ENCODE measurements around the gene ZNF524. TPM values are rescaled to one million over a fixed set of nuclear protein-coding genes. Genes with fewer than 3 reads are reported as not detected.

The ZNF524 gene
- total RNA-seq, 1 experiment from 2014 or later = 26.4 TPM

DNA sequence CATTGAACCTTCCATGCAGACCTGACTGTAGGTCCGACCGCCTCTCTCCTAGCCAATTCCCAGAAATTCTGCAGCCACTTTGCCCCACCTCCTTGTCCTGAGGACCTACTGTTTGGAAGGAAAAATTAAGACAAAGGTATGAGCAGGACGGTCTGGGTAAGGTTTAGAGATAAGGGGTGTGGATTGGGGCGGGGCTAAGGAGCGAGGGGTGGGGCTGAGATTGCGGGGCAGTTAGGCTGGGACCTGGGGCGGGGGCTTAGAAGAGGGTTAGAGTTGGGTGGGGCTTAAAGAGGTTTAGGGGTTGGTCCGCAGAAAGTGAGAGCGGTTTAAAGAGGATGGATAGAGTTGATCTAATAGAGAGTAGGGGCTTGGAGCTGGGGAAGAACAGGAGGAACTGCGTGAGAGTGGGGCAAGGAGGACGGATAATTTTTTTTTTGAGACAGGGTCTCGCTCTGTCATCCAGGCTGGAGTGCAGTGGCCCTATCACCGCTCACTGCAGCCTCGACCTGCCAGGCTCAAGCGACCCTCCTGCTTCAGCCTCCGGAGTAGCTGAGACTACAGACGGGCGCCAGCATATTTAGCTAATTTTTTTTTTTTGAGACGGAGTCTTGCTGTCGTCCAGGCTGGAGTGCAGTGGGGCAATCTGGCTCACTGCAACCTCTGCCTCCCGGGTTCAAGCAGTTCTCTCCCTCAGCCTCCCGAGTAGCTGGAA is 3.6 kb downstream of the ZNF524 start:
- no peak overlapping the region for H3K4me3 ChIP-seq (ENCODE audit: low read depth in 2 of 2, low read length in 2 of 2)
- POLR2A ChIA-PET = interaction anchor here (0.5 to 1.0 kb wide), 4 partner anchors 20 to 464 kb away, joined by 3 to 9 read pairs (median 5); partner anchors contain the start of gene ZNF784
- intact Hi-C loops (cut with micrococcal nuclease; ENCODE audit: unreplicated experiment) (no loop called here), in situ Hi-C loops (cut with HindIII; ENCODE audit: low pct_unique_long_range_greater_than_20kb, low sequenced_read_pairs) (no loop called here)
- H3K36me3 ChIP-seq (ENCODE audit: control insufficient read depth, insufficient read depth, low read length) = no peaks in the 10 kb centered on the region
- TF ChIP-seq, protein P1, sequence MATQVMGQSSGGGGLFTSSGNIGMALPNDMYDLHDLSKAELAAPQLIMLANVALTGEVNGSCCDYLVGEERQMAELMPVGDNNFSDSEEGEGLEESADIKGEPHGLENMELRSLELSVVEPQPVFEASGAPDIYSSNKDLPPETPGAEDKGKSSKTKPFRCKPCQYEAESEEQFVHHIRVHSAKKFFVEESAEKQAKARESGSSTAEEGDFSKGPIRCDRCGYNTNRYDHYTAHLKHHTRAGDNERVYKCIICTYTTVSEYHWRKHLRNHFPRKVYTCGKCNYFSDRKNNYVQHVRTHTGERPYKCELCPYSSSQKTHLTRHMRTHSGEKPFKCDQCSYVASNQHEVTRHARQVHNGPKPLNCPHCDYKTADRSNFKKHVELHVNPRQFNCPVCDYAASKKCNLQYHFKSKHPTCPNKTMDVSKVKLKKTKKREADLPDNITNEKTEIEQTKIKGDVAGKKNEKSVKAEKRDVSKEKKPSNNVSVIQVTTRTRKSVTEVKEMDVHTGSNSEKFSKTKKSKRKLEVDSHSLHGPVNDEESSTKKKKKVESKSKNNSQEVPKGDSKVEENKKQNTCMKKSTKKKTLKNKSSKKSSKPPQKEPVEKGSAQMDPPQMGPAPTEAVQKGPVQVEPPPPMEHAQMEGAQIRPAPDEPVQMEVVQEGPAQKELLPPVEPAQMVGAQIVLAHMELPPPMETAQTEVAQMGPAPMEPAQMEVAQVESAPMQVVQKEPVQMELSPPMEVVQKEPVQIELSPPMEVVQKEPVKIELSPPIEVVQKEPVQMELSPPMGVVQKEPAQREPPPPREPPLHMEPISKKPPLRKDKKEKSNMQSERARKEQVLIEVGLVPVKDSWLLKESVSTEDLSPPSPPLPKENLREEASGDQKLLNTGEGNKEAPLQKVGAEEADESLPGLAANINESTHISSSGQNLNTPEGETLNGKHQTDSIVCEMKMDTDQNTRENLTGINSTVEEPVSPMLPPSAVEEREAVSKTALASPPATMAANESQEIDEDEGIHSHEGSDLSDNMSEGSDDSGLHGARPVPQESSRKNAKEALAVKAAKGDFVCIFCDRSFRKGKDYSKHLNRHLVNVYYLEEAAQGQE (IDR thresholded peaks at IDR 0.05; ENCODE audit: insufficient read depth in 1 of 2, low read depth in 2 of 2, low read length in 1 of 2) = no peak
- TF ChIP-seq, protein P2, sequence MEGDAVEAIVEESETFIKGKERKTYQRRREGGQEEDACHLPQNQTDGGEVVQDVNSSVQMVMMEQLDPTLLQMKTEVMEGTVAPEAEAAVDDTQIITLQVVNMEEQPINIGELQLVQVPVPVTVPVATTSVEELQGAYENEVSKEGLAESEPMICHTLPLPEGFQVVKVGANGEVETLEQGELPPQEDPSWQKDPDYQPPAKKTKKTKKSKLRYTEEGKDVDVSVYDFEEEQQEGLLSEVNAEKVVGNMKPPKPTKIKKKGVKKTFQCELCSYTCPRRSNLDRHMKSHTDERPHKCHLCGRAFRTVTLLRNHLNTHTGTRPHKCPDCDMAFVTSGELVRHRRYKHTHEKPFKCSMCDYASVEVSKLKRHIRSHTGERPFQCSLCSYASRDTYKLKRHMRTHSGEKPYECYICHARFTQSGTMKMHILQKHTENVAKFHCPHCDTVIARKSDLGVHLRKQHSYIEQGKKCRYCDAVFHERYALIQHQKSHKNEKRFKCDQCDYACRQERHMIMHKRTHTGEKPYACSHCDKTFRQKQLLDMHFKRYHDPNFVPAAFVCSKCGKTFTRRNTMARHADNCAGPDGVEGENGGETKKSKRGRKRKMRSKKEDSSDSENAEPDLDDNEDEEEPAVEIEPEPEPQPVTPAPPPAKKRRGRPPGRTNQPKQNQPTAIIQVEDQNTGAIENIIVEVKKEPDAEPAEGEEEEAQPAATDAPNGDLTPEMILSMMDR (IDR thresholded peaks at IDR 0.05) = no peak
- TF ChIP-seq SIN3A (IDR thresholded peaks at IDR 0.05; ENCODE audit: borderline replicate concordance, insufficient read depth, low read depth, low read length) = no peak
- TF ChIP-seq POLR2AphosphoS5 (IDR thresholded peaks at IDR 0.05; ENCODE audit: low read depth, low read length) = no peak
- TF ChIP-seq TCF7L2 (IDR thresholded peaks at IDR 0.05; ENCODE audit: low read depth, low read length) = no peak
- H3K9me3 ChIP-seq (ENCODE audit: control insufficient read depth, insufficient read depth, low read depth, low read length) = no peaks in the 10 kb centered on the region
- no TSS peak for BruUV-seq (replicated peaks)
- peak overlapping the region; percentile 51 for H3K27ac ChIP-seq (ENCODE audit: low read length)
- H3K4me1 ChIP-seq (ENCODE audit: control insufficient read depth, insufficient read depth, low read length) = peaks cover 21% of the 10 kb centered on the region
- CTCF ChIA-PET = interaction anchor here (1.2 kb wide), 1 partner anchor 136 kb away, joined by 3 read pairs; no protein-coding TSS in a partner anchor
- ATAC-seq = no peak
- no peak for DNase-seq (ENCODE audit: low read depth, low spot score)
- no peaks in the 10 kb centered on the region for H3K27me3 ChIP-seq (ENCODE audit: control insufficient read depth, insufficient read depth, low read length)

DNA sequence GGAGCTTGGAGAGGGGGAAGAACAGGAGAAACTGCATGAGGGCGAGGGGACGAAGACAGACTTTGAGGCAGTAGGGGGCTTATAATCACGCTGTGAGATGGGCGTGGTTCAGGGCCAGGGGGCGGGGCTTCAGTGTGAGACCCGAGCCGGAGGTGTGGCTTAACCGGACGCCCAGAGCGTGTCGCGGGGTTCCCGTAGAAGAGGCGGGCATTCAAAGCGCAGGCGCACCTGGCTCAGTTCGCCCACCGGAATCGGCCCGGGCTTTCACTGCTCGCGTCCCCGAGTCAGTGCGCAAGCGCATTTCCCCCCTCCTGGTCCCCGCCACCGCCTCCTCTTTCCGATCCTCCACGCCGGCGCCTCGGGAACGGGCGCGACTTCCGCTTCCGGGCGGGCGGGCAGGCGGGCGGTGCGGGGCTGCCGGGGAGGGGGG is 5.1 kb downstream of the ZNF524 start:
- H3K36me3 ChIP-seq (ENCODE audit: control insufficient read depth, insufficient read depth, low read length) = no peaks in the 10 kb centered on the region
- H3K9me3 ChIP-seq (ENCODE audit: control insufficient read depth, insufficient read depth, low read depth, low read length) = no peaks in the 10 kb centered on the region
- TF ChIP-seq, protein P2 (IDR thresholded peaks at IDR 0.05) = no peak
- TF ChIP-seq TCF7L2 (IDR thresholded peaks at IDR 0.05; ENCODE audit: low read depth, low read length) = peak; percentile 25; the same call in 1 of the 2 replicates
- TF ChIP-seq SIN3A (IDR thresholded peaks at IDR 0.05; ENCODE audit: borderline replicate concordance, insufficient read depth, low read depth, low read length) = no peak
- TF ChIP-seq, protein P1 (IDR thresholded peaks at IDR 0.05; ENCODE audit: insufficient read depth in 1 of 2, low read depth in 2 of 2, low read length in 1 of 2) = 0 out of 4 replicates have a peak, but pooled peaks of 1 of the 2 experiments have one; percentile 32
- peak; percentile 86 for TF ChIP-seq POLR2AphosphoS5 (IDR thresholded peaks at IDR 0.05; ENCODE audit: low read depth, low read length)
- peaks cover 21% of the 10 kb centered on the region for H3K4me1 ChIP-seq (ENCODE audit: control insufficient read depth, insufficient read depth, low read length)
- H3K27me3 ChIP-seq (ENCODE audit: control insufficient read depth, insufficient read depth, low read length) = no peaks in the 10 kb centered on the region
- peak overlapping the region; percentile 62 to 74 for H3K4me3 ChIP-seq (ENCODE audit: low read depth in 2 of 2, low read length in 2 of 2)
- intact Hi-C loops (cut with micrococcal nuclease; ENCODE audit: unreplicated experiment) (no loop called here), in situ Hi-C loops (cut with HindIII; ENCODE audit: low pct_unique_long_range_greater_than_20kb, low sequenced_read_pairs) (no loop called here)
- H3K27ac ChIP-seq (ENCODE audit: low read length) = peak overlapping the region; percentile 97
- CTCF ChIA-PET = interaction anchor here (0.6 to 1.6 kb wide), 4 partner anchors 12 to 138 kb away, joined by 3 to 10 read pairs (median 4); no protein-coding TSS in a partner anchor
- peak; percentile 88 for ATAC-seq
- peak; percentile 97 for DNase-seq (ENCODE audit: low read depth, low spot score)
- BruUV-seq (replicated peaks) = no TSS peak
- POLR2A ChIA-PET = no interaction called here

Data from Panc1 (cell line).